Loucy (cell line): ENCODE results near the gene ITGA8.

ENCODE experiments used
- H2AFZ ChIP-seq: fragments of 200-600 bp; sonication (generic); 2 replicates; pipeline ENCODE4 v1.6.0; 2016; ENCODE audit warnings: antibody characterized with exemption, mild to moderate bottlenecking, low read length, moderate library complexity
- H3F3A ChIP-seq: fragments of 200-600 bp; 2 replicates; pipeline ENCODE4 v1.6.0; 2016; ENCODE audit warnings: antibody characterized with exemption, low read depth, mild to moderate bottlenecking
- H3K27me3 ChIP-seq: fragments of 200-600 bp; sonication (generic); 2 replicates; pipeline ENCODE4 v1.6.1; 2014; ENCODE audit warnings: low read length, mild to moderate bottlenecking; ENCODE audit not compliant: insufficient read depth, poor library complexity, severe bottlenecking
- H3K36me3 ChIP-seq: fragments of 200-600 bp; sonication (generic); 2 replicates; pipeline ENCODE4 v1.6.1; 2016; ENCODE audit warnings: low read length; ENCODE audit not compliant: insufficient read depth
- H3K4me1 ChIP-seq: fragments of 200-600 bp; sonication (generic); 2 replicates; pipeline ENCODE4 v1.5.1; 2014; ENCODE audit warnings: low read length, mild to moderate bottlenecking; ENCODE audit not compliant: insufficient read depth, poor library complexity, severe bottlenecking
- H3K4me2 ChIP-seq: fragments of 200-600 bp; sonication (generic); 2 replicates; pipeline ENCODE4 v1.6.0; 2014; ENCODE audit warnings: antibody characterized with exemption, low read length, low read depth, mild to moderate bottlenecking; ENCODE audit not compliant: poor library complexity, severe bottlenecking
- H3K4me3 ChIP-seq: fragments of 200-600 bp; sonication (generic); 2 replicates; pipeline ENCODE4 v1.5.1; 2014; ENCODE audit warnings: low read length, mild to moderate bottlenecking, mixed read lengths; ENCODE audit not compliant: poor library complexity, severe bottlenecking
- H3K79me2 ChIP-seq: fragments of 200-600 bp; sonication (generic); 2 replicates; pipeline ENCODE4 v1.6.1; 2014; ENCODE audit warnings: low read length; ENCODE audit not compliant: insufficient read depth
- H3K9ac ChIP-seq: fragments of 200-600 bp; sonication (generic); 2 replicates; pipeline ENCODE4 v1.6.0; 2014; ENCODE audit warnings: mild to moderate bottlenecking, low read depth, low read length, moderate library complexity; ENCODE audit not compliant: poor library complexity, severe bottlenecking
- H3K9me2 ChIP-seq: fragments of 200-600 bp; sonication (generic); replicated peaks from 2 replicates; pipeline ENCODE4 v1.6.1; 2016; ENCODE audit warnings: low read depth, low read length, mixed read lengths
- H3K9me3 ChIP-seq: fragments of 200-600 bp; sonication (generic); 2 replicates; pipeline ENCODE4 v1.6.1; 2014; ENCODE audit warnings: mild to moderate bottlenecking, antibody characterized with exemption, low read length, low read depth; ENCODE audit not compliant: insufficient read depth
- H4K20me1 ChIP-seq: fragments of 200-600 bp; sonication (generic); 2 replicates; pipeline ENCODE4 v1.6.0; 2014; ENCODE audit warnings: antibody characterized with exemption, low read length, mild to moderate bottlenecking; ENCODE audit not compliant: insufficient read depth, poor library complexity, severe bottlenecking
- CTCF ChIP-seq: fragments of 200-600 bp; sonication (generic); conservative IDR thresholded peaks from 2 replicates; pipeline ENCODE4 v1.5.1; 2014; ENCODE audit warnings: mild to moderate bottlenecking, antibody characterized with exemption, low read length
- EZH2phosphoT487 ChIP-seq: fragments of 200-600 bp; IDR thresholded peaks from 2 replicates; pipeline ENCODE4 v1.6.1; 2018; ENCODE audit warnings: antibody characterized with exemption, mild to moderate bottlenecking, moderate library complexity, borderline replicate concordance

Gene ITGA8

GRCh38 chr10:15730341-15730740 is 10.6 kb upstream of the ITGA8 start:
- no peak overlapping the region for H2AFZ ChIP-seq
- H3K9ac ChIP-seq: no peak overlapping the region

GRCh38 chr10:15729890-15730289 is 10.2 kb upstream of the ITGA8 start:
- no peaks in the 10 kb centered on the region for H3K4me1 ChIP-seq
- H3K4me3 ChIP-seq: no peak overlapping the region
- no peaks in the 10 kb centered on the region for H3K79me2 ChIP-seq
- H3K27me3 ChIP-seq: no peaks in the 10 kb centered on the region
- no peak overlapping the region for H3K9ac ChIP-seq
- no peaks in the 10 kb centered on the region for H3K36me3 ChIP-seq
- H2AFZ ChIP-seq: no peak overlapping the region
- TF ChIP-seq CTCF: no peak
- TF ChIP-seq EZH2phosphoT487: no peak
- H3F3A ChIP-seq: no peaks in the 10 kb centered on the region
- no peak overlapping the region for H3K4me2 ChIP-seq
- H3K9me2 ChIP-seq: no peaks in the 10 kb centered on the region
- H3K9me3 ChIP-seq: no peaks in the 10 kb centered on the region
- H4K20me1 ChIP-seq: no peaks in the 10 kb centered on the region

More at GRCh38 chr10:15730341-15730740, 10.6 kb upstream of the ITGA8 start:
- no peak overlapping the region for H3K4me3 ChIP-seq
- no peaks in the 10 kb centered on the region for H3K4me1 ChIP-seq
- TF ChIP-seq EZH2phosphoT487: no peak
- TF ChIP-seq CTCF: no peak
- no peaks in the 10 kb centered on the region for H3K9me3 ChIP-seq
- no peak overlapping the region for H3K4me2 ChIP-seq
- no peaks in the 10 kb centered on the region for H3F3A ChIP-seq
- no peaks in the 10 kb centered on the region for H3K9me2 ChIP-seq
- H3K36me3 ChIP-seq: no peaks in the 10 kb centered on the region
- no peaks in the 10 kb centered on the region for H3K27me3 ChIP-seq
- H3K79me2 ChIP-seq: no peaks in the 10 kb centered on the region
- no peaks in the 10 kb centered on the region for H4K20me1 ChIP-seq

GRCh38 chr10:15726042-15726441 is 6.3 kb upstream of the ITGA8 start:
- 0 out of 2 replicates have a peak, but pooled peaks have one; percentile 23 for TF ChIP-seq CTCF
- TF ChIP-seq EZH2phosphoT487: no peak
- Histone ChIP-seq H3K79me2 (no peaks in the 10 kb centered on the region), H3K36me3 (no peaks in the 10 kb centered on the region), H2AFZ (no peak overlapping the region), H3K4me1 (no peaks in the 10 kb centered on the region), H4K20me1 (no peaks in the 10 kb centered on the region), H3K4me3 (no peak overlapping the region), H3K9me2 (no peaks in the 10 kb centered on the region), H3K27me3 (no peaks in the 10 kb centered on the region), H3K9me3 (no peaks in the 10 kb centered on the region), H3K4me2 (no peak overlapping the region), H3K9ac (no peak overlapping the region), H3F3A (no peaks in the 10 kb centered on the region)
